Measurements from ENCODE around the gene KRT83.

The KRT83 gene

GRCh38 chr12:52364901-52365489, 43.8 kb upstream of the KRT83 start:
- no peak for DNase-seq (ENCODE audit: low read depth)
- no peak for TF ChIP-seq CTCF (IDR thresholded peaks at IDR 0.05; ENCODE audit: insufficient read depth, low read depth, low read length, missing control alignments)
- H3K4me3 ChIP-seq (ENCODE audit: low read depth, low read length): no peak overlapping the region

GRCh38 chr12:52364061-52364460, 42.9 kb upstream of the KRT83 start:
- no peak for DNase-seq (ENCODE audit: low read depth)
- TF ChIP-seq CTCF (IDR thresholded peaks at IDR 0.05; ENCODE audit: insufficient read depth, low read depth, low read length, missing control alignments): no peak

GRCh38 chr12:52363111-52363679, 42.0 kb upstream of the KRT83 start:
- TF ChIP-seq CTCF (IDR thresholded peaks at IDR 0.05; ENCODE audit: insufficient read depth, low read depth, low read length, missing control alignments): no peak
- no peak for DNase-seq (ENCODE audit: low read depth)
- no peak overlapping the region for H3K4me3 ChIP-seq (ENCODE audit: low read depth, low read length)

More at GRCh38 chr12:52364061-52364460, 42.9 kb upstream of the KRT83 start:
- no peak overlapping the region for H3K4me3 ChIP-seq (ENCODE audit: low read depth, low read length)

GRCh38 chr12:52362118-52362726, 41.0 kb upstream of the KRT83 start:
- peak; percentile 29 for TF ChIP-seq CTCF (IDR thresholded peaks at IDR 0.05; ENCODE audit: insufficient read depth, low read depth, low read length, missing control alignments)
- peak; percentile 9 for DNase-seq (ENCODE audit: low read depth)
- H3K4me3 ChIP-seq (ENCODE audit: low read depth, low read length): no peak overlapping the region

GRCh38 chr12:52361553-52361952, 40.4 kb upstream of the KRT83 start:
- no peak for DNase-seq (ENCODE audit: low read depth)
- H3K4me3 ChIP-seq (ENCODE audit: low read depth, low read length): no peak overlapping the region
- no peak for TF ChIP-seq CTCF (IDR thresholded peaks at IDR 0.05; ENCODE audit: insufficient read depth, low read depth, low read length, missing control alignments)

- no peak for TF ChIP-seq CTCF (IDR thresholded peaks at IDR 0.05; ENCODE audit: insufficient read depth, low read depth, low read length, missing control alignments)
- no peak overlapping the region for H3K4me3 ChIP-seq (ENCODE audit: low read depth, low read length)
- DNase-seq (ENCODE audit: low read depth): no peak
Observed at GRCh38 chr12:52360663-52361271, 39.6 kb upstream of the KRT83 start.
